HepG2 (cell line): ENCODE data around the gene NCOA3. TPM values are rescaled to one million over a fixed set of nuclear protein-coding genes. Genes with fewer than 3 reads are reported as not detected.

ENCODE experiments used
- ATAC-seq: fragments of 200-7000 bp; cut with Tn5 transposase; 3 replicates; pipeline ENCODE4 v1.9.1; 2020; ENCODE audit warnings: mild to moderate bottlenecking, moderate library complexity
- BruUV-seq: library from RNA; stranded (reverse); fragments of 400-500 nt; replicated peaks from 2 replicates; lab custom pipeline; 2021; lab: Mats Ljungman, UMichigan
- CTCF ChIA-PET: fragments of 300-600 bp; formaldehyde crosslinking; extraction: SDS; loops from one replicate; lab custom pipeline; 2021; ENCODE audit warnings: low total read pairs, inconsistent platforms, low intra/inter-chr PET ratio; lab: Yijun Ruan, JAX
- POLR2A ChIA-PET: fragments of 350-600 bp; sonication (Branson Sonifier 250); formaldehyde crosslinking; loops from one replicate; lab custom pipeline; 2020; ENCODE audit warnings: antibody characterized with exemption, inconsistent platforms; lab: Yijun Ruan, JAX
- DNase-seq: peaks from one replicate; pipeline ENCODE4 v3.0.0-alpha.2; 2015; ENCODE audit warnings: low spot score
- FAIRE-seq: peaks from 3 replicates; lab custom pipeline; 2011; peaks lifted over from hg19 to GRCh38; lab: Jason Lieb, UNC
- H2AFZ ChIP-seq: one replicate; pipeline ENCODE4 v1.6.1; 2011; ENCODE audit warnings: low read length, inconsistent platforms
- H3K27ac ChIP-seq: fragments of 300-600 bp; 3 replicates; pipeline ENCODE4 v1.8.0; 2011; ENCODE audit warnings: mixed run types, mild to moderate bottlenecking, mixed read lengths, low read length, inconsistent platforms; ENCODE audit not compliant: insufficient read depth; ENCODE audit errors: extremely low read length
- H3K27me3 ChIP-seq, 2 experiments: fragments of 200-600 bp in 1 of 2; 2 replicates in 1 of 2; 3 replicates in 1 of 2; pipeline versions ENCODE4 v1.6.0 to v1.8.0; 2011; ENCODE audit warnings: low read length in 2 of 2, mild to moderate bottlenecking in 2 of 2, moderate library complexity in 2 of 2, inconsistent platforms in 1 of 2; ENCODE audit not compliant: insufficient read depth in 2 of 2, control insufficient read depth in 1 of 2
- H3K36me3 ChIP-seq, 2 experiments: fragments of 200-600 bp in 1 of 2; replicated peaks in 1 of 2; 2 replicates in 1 of 2; 3 replicates in 1 of 2; pipeline versions ENCODE4 v1.5.1 to v1.8.0; 2011; ENCODE audit warnings: low read length in 2 of 2, inconsistent platforms in 1 of 2; ENCODE audit not compliant: insufficient read depth in 2 of 2, control insufficient read depth in 1 of 2
- H3K4me1 ChIP-seq: 2 replicates; pipeline ENCODE4 v1.5.1; 2012; ENCODE audit warnings: low read length, inconsistent platforms; ENCODE audit not compliant: insufficient read depth
- H3K4me2 ChIP-seq: 2 replicates; pipeline ENCODE4 v1.6.0; 2011; ENCODE audit warnings: low read depth, low read length, inconsistent platforms
- H3K4me3 ChIP-seq, 3 experiments: fragments of 200-600 bp in 1 of 3; sonication (generic), shearing (Covaris generic) in 1 of 3; replicated peaks in 1 of 3; 2 replicates each; pipeline ENCODE4 v1.5.1; 2011 to 2016; ENCODE audit warnings: low read length in 3 of 3, inconsistent platforms in 2 of 3, low read depth in 2 of 3, mild to moderate bottlenecking in 2 of 3, control low read depth in 1 of 3, mixed read lengths in 1 of 3; ENCODE audit not compliant: insufficient read depth in 1 of 3
- H3K79me2 ChIP-seq: one replicate; pipeline ENCODE4 v1.6.1; 2011; ENCODE audit warnings: low read length, inconsistent platforms; ENCODE audit not compliant: insufficient read depth
- H3K9ac ChIP-seq: 2 replicates; pipeline ENCODE4 v1.6.0; 2011; ENCODE audit warnings: mild to moderate bottlenecking, low read depth, low read length, inconsistent platforms; ENCODE audit not compliant: insufficient read depth
- H3K9me3 ChIP-seq: 2 replicates; pipeline ENCODE4 v1.5.1; 2012; ENCODE audit warnings: mild to moderate bottlenecking, low read length
- H4K20me1 ChIP-seq: 2 replicates; pipeline ENCODE4 v1.6.0; 2011; ENCODE audit warnings: inconsistent platforms, mild to moderate bottlenecking, low read length, moderate library complexity; ENCODE audit not compliant: insufficient read depth
- AGO2 ChIP-seq: fragments of 200-400 bp; formaldehyde crosslinking; optimal IDR thresholded peaks from 2 replicates; pipeline ENCODE3; 2017; ENCODE audit warnings: mild to moderate bottlenecking, low read depth, low read length, moderate library complexity
- SMARCE1 ChIP-seq: fragments of 450-650 bp; IDR thresholded peaks from 2 replicates; pipeline ENCODE4 v1.6.1; 2017; ENCODE audit warnings: borderline replicate concordance
- TEAD3 ChIP-seq: optimal IDR thresholded peaks from 2 replicates; pipeline ENCODE3; 2016; ENCODE audit warnings: borderline replicate concordance
- ZC3H4 ChIP-seq: sonication (generic); formaldehyde crosslinking; IDR thresholded peaks from 2 replicates; pipeline ENCODE4 v1.4.0; 2020; ENCODE audit warnings: missing genetic modification reagents, borderline replicate concordance
- ZNF30 ChIP-seq: sonication (generic); formaldehyde crosslinking; IDR thresholded peaks from 2 replicates; pipeline ENCODE4 v1.5.0; 2020; ENCODE audit warnings: mild to moderate bottlenecking, missing genetic modification reagents
- ZNF720 ChIP-seq: sonication (generic); formaldehyde crosslinking; IDR thresholded peaks from 2 replicates; pipeline ENCODE4 v1.4.0; 2020; ENCODE audit warnings: missing genetic modification reagents
- ZNF883 ChIP-seq: sonication (generic); formaldehyde crosslinking; IDR thresholded peaks from 2 replicates; pipeline ENCODE4 v1.5.1; 2020; ENCODE audit warnings: mild to moderate bottlenecking, missing genetic modification reagents; ENCODE audit errors: not compliant biosample characterization
- ZNF891 ChIP-seq: sonication (generic); formaldehyde crosslinking; IDR thresholded peaks from 2 replicates; pipeline ENCODE4 v1.5.0; 2020; ENCODE audit warnings: mild to moderate bottlenecking, missing genetic modification reagents
- ZSCAN31 ChIP-seq: sonication (generic); formaldehyde crosslinking; IDR thresholded peaks from 2 replicates; pipeline ENCODE4 v1.5.0; 2020; ENCODE audit warnings: low read depth, mild to moderate bottlenecking, missing genetic modification reagents
- WGBS: methylation state at CpG from one replicate; pipeline ENCODE4 v1.1.6; 2017; ENCODE audit warnings: low lambda C conversion rate; 5-methylcytosine and 5-hydroxymethylcytosine counted together
- in situ Hi-C: cut with HindIII; loops from 2 replicates; pipeline ENCODE4 v1.10.0; 2017; ENCODE audit warnings: low pct_unique_long_range_greater_than_20kb; ENCODE audit not compliant: extremely low pct_ligation_motif_present
- intact Hi-C: fragments of 100-400 bp; cut with micrococcal nuclease; formaldehyde crosslinking; loops from one replicate; pipeline ENCODE4 v1.10.0; 2022; ENCODE audit not compliant: unreplicated experiment
- polyA plus RNA-seq, 8 experiments: library from polyadenylated mRNA; depleted of rRNA in 3 of 8; stranded (reverse) in 7 of 8; unstranded in 1 of 8; fragments of >200 nt; fragmentation: Illumina TruSeq in 4 of 8; extraction: Trizol in 4 of 8; gene quantifications; 2 replicates each; pipeline versions ENCODE4 v1.2.1 to v1.2.3, GENCODE V29; 2011 to 2016; ENCODE audit warnings: low read depth in 4 of 8, missing spikeins in 1 of 8, mixed read lengths in 1 of 8; ENCODE audit not compliant: insufficient read depth in 1 of 8
- total RNA-seq, 5 experiments: library from RNA; depleted of rRNA; stranded (reverse); fragments of >200 nt; fragmentation: Illumina TruSeq; extraction: Trizol; gene quantifications; 2 replicates each; pipeline ENCODE4 v1.2.3, GENCODE V29; 2016; ENCODE audit warnings: low read depth in 1 of 5
- TF ChIP-seq, protein P1 (sequence below): sonication (generic); formaldehyde crosslinking; IDR thresholded peaks from 2 replicates; pipeline ENCODE4 v1.5.0; 2020; ENCODE audit warnings: missing genetic modification reagents

NCOA3 gene
- total and polyA plus RNA-seq, 2 of the 13 experiments (the other 11 are each of a cell fraction or from before 2014, with no cell fraction given): 35.0 to 56.8 TPM

DNA sequence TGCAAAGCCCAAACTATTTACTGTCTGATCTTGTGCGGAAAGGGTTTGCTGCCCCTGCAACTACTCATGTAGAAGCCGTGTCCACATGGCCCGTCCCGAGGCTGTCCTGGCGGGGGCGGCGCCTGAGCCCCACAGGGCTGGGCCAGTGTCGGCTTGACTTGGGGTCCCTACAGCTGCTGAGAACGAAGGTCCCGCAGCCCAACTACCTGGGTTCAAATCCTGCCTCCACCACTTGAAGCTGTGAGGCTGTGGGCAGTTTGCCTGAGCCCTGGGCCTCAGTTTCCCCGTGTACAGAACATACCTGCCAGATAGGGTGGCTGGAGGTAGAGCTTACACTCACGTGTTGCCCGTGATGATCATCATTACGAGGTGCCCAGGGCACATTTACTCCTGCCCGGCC, 172.5 kb downstream of the NCOA3 start:
- BruUV-seq: no TSS peak
- no peak for ATAC-seq
- Histone ChIP-seq H3K4me2 (no peak overlapping the region), H2AFZ (no peak overlapping the region), H3K9me3 (no peaks in the 10 kb centered on the region), H3K4me3 (no peak overlapping the region), H3K27ac (no peak overlapping the region), H3K36me3 (no peaks in the 10 kb centered on the region)
- DNase-seq: no peak
- FAIRE-seq: no peak
- TF ChIP-seq ZNF891 (0 out of 2 replicates have a peak, but pooled peaks have one; percentile 4), ZSCAN31 (CRISPR knock-in tag) (no peak), SMARCE1 (no peak), ZNF30 (0 out of 2 replicates have a peak, but pooled peaks have one; percentile 9), ZC3H4 (CRISPR knock-in tag) (no peak)
- TF ChIP-seq, all 625 proteins: peak for 2
- H3K4me1 ChIP-seq: peaks cover 22% of the 10 kb centered on the region
- ChIA-PET CTCF (no interaction called here), POLR2A (no interaction called here)
- H3K9ac ChIP-seq: no peak overlapping the region
- WGBS: 86% methylated on average over 11 of the region's 15 CpGs
- no peaks in the 10 kb centered on the region for H4K20me1 ChIP-seq
- no peaks in the 10 kb centered on the region for H3K27me3 ChIP-seq
- in situ Hi-C loops (no loop called here), intact Hi-C loops (no loop called here)
- no peaks in the 10 kb centered on the region for H3K79me2 ChIP-seq

DNA sequence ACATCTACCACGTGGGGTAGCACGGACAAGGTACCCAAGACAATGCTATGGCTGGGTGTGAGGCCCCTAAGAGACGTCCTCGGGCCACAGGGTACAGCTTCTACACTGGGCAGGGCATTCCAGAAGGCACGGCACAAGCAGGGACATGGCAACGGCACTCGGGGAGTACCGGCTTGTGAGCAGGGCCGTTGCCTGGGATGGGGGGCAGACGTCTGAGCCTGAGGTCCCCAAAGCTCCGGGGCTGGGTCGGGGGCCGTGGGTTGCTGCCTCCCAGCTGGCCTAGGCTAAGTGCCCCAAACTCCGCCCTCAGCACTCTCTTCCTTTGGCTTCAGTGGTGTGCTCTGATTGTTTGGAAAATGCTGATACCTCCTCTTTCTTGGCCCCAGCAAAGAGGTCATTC, 173.0 kb downstream of the NCOA3 start:
- POLR2A ChIA-PET: no interaction called here
- Histone ChIP-seq H3K79me2 (no peaks in the 10 kb centered on the region), H3K9me3 (no peaks in the 10 kb centered on the region), H3K4me1 (peaks cover 20% of the 10 kb centered on the region), H3K9ac (no peak overlapping the region), H3K27me3 (no peaks in the 10 kb centered on the region), H3K4me2 (no peak overlapping the region)
- no peak for ATAC-seq
- 75% methylated on average over 14 of the region's 14 CpGs for WGBS
- CTCF ChIA-PET: interaction anchor here (1.7 kb wide), 1 partner anchor 946 kb away, joined by 7 read pairs; no protein-coding TSS in a partner anchor
- intact Hi-C loops (loop anchor here (5.0 kb wide), 1 partner anchor 53 kb away; no protein-coding TSS in a partner anchor), in situ Hi-C loops (loop anchor here (5.0 kb wide), 1 partner anchor 38 kb away; no protein-coding TSS in a partner anchor)
- TF ChIP-seq, protein P1, sequence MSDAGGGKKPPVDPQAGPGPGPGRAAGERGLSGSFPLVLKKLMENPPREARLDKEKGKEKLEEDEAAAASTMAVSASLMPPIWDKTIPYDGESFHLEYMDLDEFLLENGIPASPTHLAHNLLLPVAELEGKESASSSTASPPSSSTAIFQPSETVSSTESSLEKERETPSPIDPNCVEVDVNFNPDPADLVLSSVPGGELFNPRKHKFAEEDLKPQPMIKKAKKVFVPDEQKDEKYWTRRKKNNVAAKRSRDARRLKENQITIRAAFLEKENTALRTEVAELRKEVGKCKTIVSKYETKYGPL (CRISPR knock-in tag): no peak
- peak; percentile 24 for TF ChIP-seq AGO2
- TF ChIP-seq TEAD3: peak; percentile 14
- 0 out of 2 replicates have a peak, but pooled peaks have one; percentile 33 for TF ChIP-seq ZNF720 (CRISPR knock-in tag)
- TF ChIP-seq ZNF883 (CRISPR knock-in tag): peak; percentile 34
- TF ChIP-seq, all 625 proteins: peak for 4
- no peaks in the 10 kb centered on the region for H4K20me1 ChIP-seq
- no peak overlapping the region for H3K27ac ChIP-seq
- FAIRE-seq (no peak), DNase-seq (no peak)
- H3K36me3 ChIP-seq: no peaks in the 10 kb centered on the region
- no peak overlapping the region for H3K4me3 ChIP-seq
- H2AFZ ChIP-seq: no peak overlapping the region
- BruUV-seq: no TSS peak
